BE2C (cell line): Measurements from ENCODE around the gene MPPE1.
"Not testable (repeated sequence)": the region's sequence is repeated elsewhere in the genome, so short reads cannot be mapped to it uniquely, and the experiment has no call there.

ENCODE experiments used
- DNase-seq: peaks from one replicate; pipeline ENCODE4 v3.0.0-alpha.2; 2020
- H3K27me3 ChIP-seq: fragments of 250-450 bp; sonication (Bioruptor Pico); 2 replicates; pipeline ENCODE4 v1.5.1; 2020; ENCODE audit warnings: mild to moderate bottlenecking
- H3K36me3 ChIP-seq: fragments of 250-450 bp; sonication (Bioruptor Pico); 2 replicates; pipeline ENCODE4 v1.5.1; 2020; ENCODE audit warnings: mild to moderate bottlenecking
- H3K4me1 ChIP-seq: fragments of 250-450 bp; sonication (Bioruptor Pico); 2 replicates; pipeline ENCODE4 v1.5.1; 2020
- H3K4me3 ChIP-seq: 2 replicates; pipeline ENCODE4 v1.5.1; 2011; ENCODE audit warnings: low read depth, low read length
- H3K9me3 ChIP-seq: fragments of 250-450 bp; sonication (Bioruptor Pico); 2 replicates; pipeline ENCODE4 v1.5.1; 2020
- CTCF ChIP-seq: IDR thresholded peaks from 2 replicates; pipeline ENCODE4 v1.5.1; 2012; ENCODE audit warnings: mild to moderate bottlenecking, low read depth, low read length

Gene MPPE1

GRCh38 chr18:11857177-11857887, 50.8 kb downstream of the MPPE1 start:
- Histone ChIP-seq H3K4me1 (no peaks in the 10 kb centered on the region), H3K36me3 (no peaks in the 10 kb centered on the region), H3K27me3 (no peaks in the 10 kb centered on the region), H3K4me3 (no peak overlapping the region), H3K9me3 (no peaks in the 10 kb centered on the region)
- TF ChIP-seq CTCF, result no peak
- DNase-seq, result no peak

GRCh38 chr18:11854554-11854953, 53.6 kb downstream of the MPPE1 start:
- not testable (repeated sequence) for H3K4me1 ChIP-seq

DNA sequence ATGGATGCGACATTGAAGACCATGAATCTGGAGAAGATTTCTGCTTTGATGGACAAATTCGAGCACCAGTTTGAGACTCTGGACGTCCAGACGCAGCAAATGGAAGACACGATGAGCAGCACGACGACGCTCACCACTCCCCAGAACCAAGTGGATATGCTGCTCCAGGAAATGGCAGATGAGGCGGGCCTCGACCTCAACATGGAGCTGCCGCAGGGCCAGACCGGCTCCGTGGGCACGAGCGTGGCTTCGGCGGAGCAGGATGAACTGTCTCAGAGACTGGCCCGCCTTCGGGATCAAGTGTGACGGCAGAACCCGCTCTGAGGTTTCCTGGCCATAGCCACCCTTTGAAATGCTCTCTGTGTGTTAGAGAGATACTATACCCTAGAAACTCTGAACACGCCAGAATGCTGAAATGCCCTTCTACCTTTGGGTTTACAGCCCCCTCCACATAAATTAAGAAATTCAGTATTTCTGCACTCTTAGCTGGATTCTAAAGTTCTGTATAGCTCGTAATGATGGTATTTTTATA, 56.2 kb downstream of the MPPE1 start:
- Histone ChIP-seq H3K9me3 (no peaks in the 10 kb centered on the region), H3K4me1 (no peaks in the 10 kb centered on the region), H3K36me3 (no peaks in the 10 kb centered on the region), H3K27me3 (no peaks in the 10 kb centered on the region), H3K4me3 (peak overlapping the region; percentile 96)
- DNase-seq, result no peak
- no peak for TF ChIP-seq CTCF

More at GRCh38 chr18:11854554-11854953, 53.6 kb downstream of the MPPE1 start:
- not testable (repeated sequence) for H3K4me3 ChIP-seq, H3K9me3 ChIP-seq, DNase-seq, H3K27me3 ChIP-seq, H3K36me3 ChIP-seq

GRCh38 chr18:11851146-11851805, 56.8 kb downstream of the MPPE1 start, which contains the start of gene CHMP1B:
TSS of gene CHMP1B (plus strand) at chr18:11851413. CDS start at chr18:11851512, 99 bp downstream.
- Histone ChIP-seq H3K27me3 (no peaks in the 10 kb centered on the region), H3K9me3 (no peaks in the 10 kb centered on the region), H3K4me1 (no peaks in the 10 kb centered on the region), H3K36me3 (no peaks in the 10 kb centered on the region), H3K4me3 (peak within 1 kb of the TSS; percentile 96)
- DNase-seq, result peak; percentile 90
- TF ChIP-seq CTCF, result no peak

- no peak for TF ChIP-seq CTCF
- no peaks in the 10 kb centered on the region for H3K4me1 ChIP-seq
- no peaks in the 10 kb centered on the region for H3K36me3 ChIP-seq
- peak overlapping the region; percentile 96 for H3K4me3 ChIP-seq
- H3K9me3 ChIP-seq, result no peaks in the 10 kb centered on the region
- DNase-seq, result no peak
- no peaks in the 10 kb centered on the region for H3K27me3 ChIP-seq
Measured at GRCh38 chr18:11850821-11851145, 57.3 kb downstream of the MPPE1 start.

GRCh38 chr18:11849841-11850634, 58.1 kb downstream of the MPPE1 start:
- no peak for TF ChIP-seq CTCF
- H3K36me3 ChIP-seq, result no peaks in the 10 kb centered on the region
- no peaks in the 10 kb centered on the region for H3K9me3 ChIP-seq
- H3K4me3 ChIP-seq, result peak overlapping the region; percentile 96
- peak; percentile 15 for DNase-seq
- no peaks in the 10 kb centered on the region for H3K27me3 ChIP-seq
- no peaks in the 10 kb centered on the region for H3K4me1 ChIP-seq
